Esophagus squamous epithelium (tissue), 4 donors: ENCODE measurements around the gene NHSL2.

ENCODE experiments used
- CTCF ChIP-seq, 6 experiments: fragments of 450-650 bp in 4 of 6; fragments of 200-600 bp in 2 of 6; sonication (generic) in 2 of 6; IDR thresholded peaks; one replicate each; pipeline ENCODE4 v1.5.1; 2016 to 2019; ENCODE audit warnings: antibody characterized with exemption in 6 of 6, mild to moderate bottlenecking in 4 of 6, moderate library complexity in 4 of 6
- POLR2A ChIP-seq, 4 donors: fragments of 450-650 bp; IDR thresholded peaks; one replicate each; pipeline ENCODE4 v1.6.1; 2017; ENCODE audit warnings: antibody characterized with exemption in 4 of 4, mild to moderate bottlenecking in 4 of 4, moderate library complexity in 3 of 4

GRCh38 chrX:71993371-71993770, 82.7 kb downstream of the NHSL2 start:
- TF ChIP-seq CTCF (IDR thresholded peaks at IDR 0.05) (no peak), POLR2A (IDR thresholded peaks at IDR 0.05) (no peak)
